ENCODE data around the gene UHRF1. TPM values are rescaled to one million over a fixed set of nuclear protein-coding genes. Genes with fewer than 3 reads are reported as not detected.

The UHRF1 gene
- total and polyA plus RNA-seq, 2 of the 4 experiments (the other 2 are of a cell fraction), result 47.4 to 57.4 TPM

DNA sequence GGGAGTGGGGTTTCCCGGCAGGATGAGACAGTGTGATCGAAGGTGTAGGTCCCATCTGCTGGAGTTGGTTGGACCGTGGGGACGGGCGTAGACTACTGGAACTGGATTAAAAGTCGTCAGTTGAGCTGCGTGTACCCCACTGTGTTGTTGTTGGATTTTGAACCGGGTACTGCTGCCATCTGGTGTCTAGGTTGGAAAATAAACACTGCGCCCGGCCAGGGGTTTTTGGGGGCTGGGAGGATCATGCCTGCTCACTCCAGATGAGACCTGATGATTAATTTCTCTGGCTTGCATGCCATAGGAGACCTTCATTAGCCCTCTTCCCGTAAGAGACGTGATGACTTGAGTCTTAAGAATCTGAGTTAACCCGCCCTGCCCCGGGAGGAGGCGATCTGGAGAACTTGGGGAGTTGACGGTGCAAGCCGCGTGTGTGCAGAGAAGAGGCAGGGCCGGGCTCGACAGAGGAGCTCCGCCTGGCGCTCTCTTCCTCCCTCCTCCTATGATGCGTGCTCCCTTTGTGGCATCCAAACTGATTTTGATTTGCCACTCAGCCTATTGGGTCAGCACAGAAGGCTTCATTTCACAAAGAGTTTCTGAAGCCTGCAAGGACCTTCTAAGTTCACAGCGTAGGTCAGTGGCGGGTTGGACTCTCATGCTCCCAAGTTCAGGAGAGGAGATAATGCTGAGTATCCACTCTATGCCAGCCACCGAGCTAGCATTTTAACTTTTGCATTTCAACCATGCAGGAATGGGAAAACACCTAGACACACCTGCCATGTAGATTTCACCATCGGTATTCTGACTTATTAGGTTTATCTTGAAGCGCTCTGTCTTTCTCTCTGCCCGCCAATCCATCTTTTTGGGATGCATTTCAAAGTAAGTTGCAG, 2.7 kb downstream of the UHRF1 start:
- Histone ChIP-seq H4K20me1 (ENCODE audit: insufficient read depth, low read length) (peaks cover 35% of the 10 kb centered on the region), H3K27ac (ENCODE audit: insufficient read depth, low read length) (peak overlapping the region; percentile 91), H3K4ac (ENCODE audit: low read depth, low read length) (peak overlapping the region; percentile 98), H2AK9ac (replicated peaks; ENCODE audit: low read depth, low read length, poor library complexity) (peak overlapping the region; percentile 98), H3K4me2 (ENCODE audit: low read depth, low read length) (peak overlapping the region; percentile 67), H3K27me3 (ENCODE audit: control insufficient read depth, insufficient read depth, low read length) (no peaks in the 10 kb centered on the region), H3K56ac (ENCODE audit: extremely low read depth, insufficient read depth, low read length) (peak overlapping the region; percentile 94), H2BK15ac (ENCODE audit: low read depth, low read length) (peak overlapping the region; percentile 85; the same call in 2 of the 3 replicates), H3K9me3 (ENCODE audit: control insufficient read depth, insufficient read depth, low read length) (no peaks in the 10 kb centered on the region), H3K79me1 (ENCODE audit: low read depth in 1 of 2, low read length in 2 of 2) (peaks cover 0 to 59% of the 10 kb centered on the region in 2 experiments; a peak in 2 of 4 replicates), H3K4me3 (ENCODE audit: insufficient read depth, low read depth, low read length) (peak overlapping the region; percentile 13), H4K8ac (ENCODE audit: low read depth in 2 of 2, low read length in 2 of 2) (peak overlapping the region; percentile 82 to 96; a peak in 3 of 4 replicates), H3K23ac (ENCODE audit: low read depth, low read length) (peak overlapping the region; percentile 99), H2BK120ac (ENCODE audit: low read depth, low read length) (peak overlapping the region; percentile 94), H3K9ac (ENCODE audit: low read depth, low read length) (peak overlapping the region; percentile 85), H2AK5ac (ENCODE audit: low read depth, low read length) (peak overlapping the region; percentile 95), H3K9me1 (ENCODE audit: insufficient read depth, low read length) (peaks cover 9% of the 10 kb centered on the region), H2AFZ (replicated peaks; ENCODE audit: low read length, poor library complexity) (peak overlapping the region; percentile 84), H3K18ac (ENCODE audit: low read depth, low read length) (peak overlapping the region; percentile 56), H4K5ac (ENCODE audit: low read depth, low read length) (peak overlapping the region; percentile 74), H2BK20ac (ENCODE audit: low read depth, low read length) (peak overlapping the region; percentile 92), H2BK5ac (ENCODE audit: low read depth, low read length, poor library complexity, severe bottlenecking) (peak overlapping the region; percentile 93), H4K91ac (ENCODE audit: insufficient read depth, low read depth, low read length) (peak overlapping the region; percentile 92), H3K4me1 (ENCODE audit: control insufficient read depth, insufficient read depth, low read length) (peaks cover 38% of the 10 kb centered on the region), H3K36me3 (ENCODE audit: control insufficient read depth, insufficient read depth, low read length) (peaks cover 1% of the 10 kb centered on the region; the same call in 1 of the 2 replicates), H3K14ac (replicated peaks; ENCODE audit: low read depth, low read length) (peak overlapping the region; percentile 90)
- peak; percentile 100 for DNase-seq
- ATAC-seq (ENCODE audit: low read depth), result peak; percentile 82
- ChIA-PET POLR2A (ENCODE audit: unreplicated experiment) (interaction anchor here (0.5 to 2.3 kb wide), 9 partner anchors 20 to 102 kb away, joined by 3 to 10 read pairs (median 4); no protein-coding TSS in a partner anchor), CTCF (interaction anchor here (0.5 to 4.6 kb wide), 11 partner anchors 23 to 130 kb away, joined by 3 to 30 read pairs (median 3); no protein-coding TSS in a partner anchor)
- WGBS, 2 experiments (ENCODE audit: extremely low coverage in 2 of 2, insufficient read length in 1 of 2), result 19% methylated on average over 16 of the region's 29 CpGs; no CpG with 5 or more reads in 1 of the 2 experiments
- in situ Hi-C loops (cut with MboI; ENCODE audit: low sequenced_read_pairs) (loop anchor here (5.0 kb wide), 2 partner anchors 40 to 105 kb away; no protein-coding TSS in a partner anchor), dilution Hi-C loops (cut with HindIII; ENCODE audit: low sequenced_read_pairs, unreplicated experiment) (no loop called here), intact Hi-C loops (cut with micrococcal nuclease) (loop anchor here (1.0 to 2.0 kb wide), 4 partner anchors 40 to 119 kb away; partner anchors contain the start of gene KDM4B)
- BruUV-seq (replicated peaks), result no TSS peak
- TF ChIP-seq NFE2L2 (IDR thresholded peaks at IDR 0.05; ENCODE audit: low read depth, low read length), result no peak
- TF ChIP-seq, protein P1, sequence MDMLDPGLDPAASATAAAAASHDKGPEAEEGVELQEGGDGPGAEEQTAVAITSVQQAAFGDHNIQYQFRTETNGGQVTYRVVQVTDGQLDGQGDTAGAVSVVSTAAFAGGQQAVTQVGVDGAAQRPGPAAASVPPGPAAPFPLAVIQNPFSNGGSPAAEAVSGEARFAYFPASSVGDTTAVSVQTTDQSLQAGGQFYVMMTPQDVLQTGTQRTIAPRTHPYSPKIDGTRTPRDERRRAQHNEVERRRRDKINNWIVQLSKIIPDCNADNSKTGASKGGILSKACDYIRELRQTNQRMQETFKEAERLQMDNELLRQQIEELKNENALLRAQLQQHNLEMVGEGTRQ (IDR thresholded peaks at IDR 0.05; ENCODE audit: low read depth, low read length), result no peak
- peak; percentile 83 for TF ChIP-seq RAD21 (IDR thresholded peaks at IDR 0.05; ENCODE audit: low read length)
- TF ChIP-seq, protein P2, sequence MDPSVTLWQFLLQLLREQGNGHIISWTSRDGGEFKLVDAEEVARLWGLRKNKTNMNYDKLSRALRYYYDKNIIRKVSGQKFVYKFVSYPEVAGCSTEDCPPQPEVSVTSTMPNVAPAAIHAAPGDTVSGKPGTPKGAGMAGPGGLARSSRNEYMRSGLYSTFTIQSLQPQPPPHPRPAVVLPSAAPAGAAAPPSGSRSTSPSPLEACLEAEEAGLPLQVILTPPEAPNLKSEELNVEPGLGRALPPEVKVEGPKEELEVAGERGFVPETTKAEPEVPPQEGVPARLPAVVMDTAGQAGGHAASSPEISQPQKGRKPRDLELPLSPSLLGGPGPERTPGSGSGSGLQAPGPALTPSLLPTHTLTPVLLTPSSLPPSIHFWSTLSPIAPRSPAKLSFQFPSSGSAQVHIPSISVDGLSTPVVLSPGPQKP (IDR thresholded peaks at IDR 0.05; ENCODE audit: borderline replicate concordance, low read depth, low read length), result no peak
- TF ChIP-seq POLR2A (IDR thresholded peaks at IDR 0.05; ENCODE audit: low read depth, low read length), result peak; percentile 46; the same call in 1 of the 2 replicates
- TF ChIP-seq MXI1 (IDR thresholded peaks at IDR 0.05; ENCODE audit: borderline replicate concordance, low read depth, low read length), result peak; percentile 93
- TF ChIP-seq SMC3 (IDR thresholded peaks at IDR 0.05; ENCODE audit: low read depth, low read length), result peak; percentile 80
- TF ChIP-seq, protein P3, sequence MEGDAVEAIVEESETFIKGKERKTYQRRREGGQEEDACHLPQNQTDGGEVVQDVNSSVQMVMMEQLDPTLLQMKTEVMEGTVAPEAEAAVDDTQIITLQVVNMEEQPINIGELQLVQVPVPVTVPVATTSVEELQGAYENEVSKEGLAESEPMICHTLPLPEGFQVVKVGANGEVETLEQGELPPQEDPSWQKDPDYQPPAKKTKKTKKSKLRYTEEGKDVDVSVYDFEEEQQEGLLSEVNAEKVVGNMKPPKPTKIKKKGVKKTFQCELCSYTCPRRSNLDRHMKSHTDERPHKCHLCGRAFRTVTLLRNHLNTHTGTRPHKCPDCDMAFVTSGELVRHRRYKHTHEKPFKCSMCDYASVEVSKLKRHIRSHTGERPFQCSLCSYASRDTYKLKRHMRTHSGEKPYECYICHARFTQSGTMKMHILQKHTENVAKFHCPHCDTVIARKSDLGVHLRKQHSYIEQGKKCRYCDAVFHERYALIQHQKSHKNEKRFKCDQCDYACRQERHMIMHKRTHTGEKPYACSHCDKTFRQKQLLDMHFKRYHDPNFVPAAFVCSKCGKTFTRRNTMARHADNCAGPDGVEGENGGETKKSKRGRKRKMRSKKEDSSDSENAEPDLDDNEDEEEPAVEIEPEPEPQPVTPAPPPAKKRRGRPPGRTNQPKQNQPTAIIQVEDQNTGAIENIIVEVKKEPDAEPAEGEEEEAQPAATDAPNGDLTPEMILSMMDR (conservative IDR thresholded peaks at IDR 0.05; ENCODE audit: low read depth, low read length), result peak; percentile 86
- no peak for TF ChIP-seq CEBPB (IDR thresholded peaks at IDR 0.05; ENCODE audit: low read depth, low read length)
- peak; percentile 32; the same call in 1 of the 2 replicates for TF ChIP-seq BHLHE40 (IDR thresholded peaks at IDR 0.05; ENCODE audit: low read depth, low read length)
- TF ChIP-seq FOS (IDR thresholded peaks at IDR 0.05; ENCODE audit: low read depth, low read length), result peak; percentile 94
- peak; percentile 87 for TF ChIP-seq MAZ (IDR thresholded peaks at IDR 0.05; ENCODE audit: borderline replicate concordance, low read depth, low read length)
